Natural killer cell treated with Interleukin-12 subunit alpha and Interleukin-12 subunit beta and Interleukin-15 and Interleukin-18, amount 100 ng/mL, for 72 hours (primary cell): ENCODE results near the gene LSM8. TPM values are rescaled to one million over a fixed set of nuclear protein-coding genes. Genes with fewer than 3 reads are reported as not detected.
"Not testable (repeated sequence)": the region's sequence is repeated elsewhere in the genome, so short reads cannot be mapped to it uniquely, and the experiment has no call there.

Experiments used
- ATAC-seq, 2 donors: fragments of 150-1000 bp; cut with Tn5 transposase in 1 of 2; sonication (Bioruptor Pico), chemical (Tn5 transposase) in 1 of 2; 2 replicates each; pipeline ENCODE4 v1.10.0; 2021
- DNase-seq: peaks from one replicate; pipeline ENCODE4 v3.0.0; 2022; ENCODE audit warnings: low spot score
- H3K27ac Mint-ChIP-seq, 2 donors: 1 replicate in 1 of 2; 2 replicates in 1 of 2; pipeline ENCODE4 v1.8.0; 2022; ENCODE audit warnings: mixed read lengths in 2 of 2, mild to moderate bottlenecking in 1 of 2, moderate library complexity in 1 of 2
- H3K27me3 Mint-ChIP-seq, 2 donors: 1 replicate in 1 of 2; 2 replicates in 1 of 2; pipeline ENCODE4 v1.8.0; 2022; ENCODE audit warnings: mixed read lengths in 2 of 2
- H3K36me3 Mint-ChIP-seq: one replicate; pipeline ENCODE4 v1.8.0; 2022; ENCODE audit warnings: mixed read lengths
- H3K4me1 Mint-ChIP-seq, 2 donors: 1 replicate in 1 of 2; 2 replicates in 1 of 2; pipeline ENCODE4 v1.8.0; 2022; ENCODE audit warnings: low read depth in 2 of 2, mixed read lengths in 2 of 2, mild to moderate bottlenecking in 1 of 2
- H3K4me3 Mint-ChIP-seq: one replicate; pipeline ENCODE4 v1.8.0; 2022; ENCODE audit warnings: mixed read lengths
- H3K9me3 Mint-ChIP-seq: 2 replicates; pipeline ENCODE4 v1.8.0; 2022; ENCODE audit warnings: mixed read lengths
- total RNA-seq, 2 donors: library from RNA; stranded (reverse); gene quantifications; one replicate each; pipeline ENCODE4 v1.2.3, GENCODE V29; 2022

Gene LSM8
- 10 to 100 TPM; 37.3 to 48.0 TPM for total RNA-seq

- DNase-seq = peak; percentile 96
- no peaks in the 10 kb centered on the region for H3K27me3 Mint-ChIP-seq
- peaks cover 30 to 44% of the 10 kb centered on the region in 2 donors for H3K4me1 Mint-ChIP-seq
- peak within 1 kb of the TSS; percentile 96 to 97 for H3K27ac Mint-ChIP-seq
- H3K36me3 Mint-ChIP-seq = peaks cover 33% of the 10 kb centered on the region
- peaks cover 3% of the 10 kb centered on the region for H3K9me3 Mint-ChIP-seq
- ATAC-seq = peak; percentile 99 to 100
- peak within 1 kb of the TSS; percentile 97 for H3K4me3 Mint-ChIP-seq
These were observed at the start of gene LSM8 for GRCh38 chr7:118183786-118184564. LSM8 (plus strand) TSS chr7:118184164; CDS start chr7:118184224, 60 bp downstream.

- H3K4me3 Mint-ChIP-seq, H3K27ac Mint-ChIP-seq, H3K36me3 Mint-ChIP-seq, H3K4me1 Mint-ChIP-seq, H3K27me3 Mint-ChIP-seq, H3K9me3 Mint-ChIP-seq, ATAC-seq, DNase-seq: not testable (repeated sequence)
These were observed 49.5 kb upstream of the LSM8 start for GRCh38 chr7:118134420-118134819.

DNA sequence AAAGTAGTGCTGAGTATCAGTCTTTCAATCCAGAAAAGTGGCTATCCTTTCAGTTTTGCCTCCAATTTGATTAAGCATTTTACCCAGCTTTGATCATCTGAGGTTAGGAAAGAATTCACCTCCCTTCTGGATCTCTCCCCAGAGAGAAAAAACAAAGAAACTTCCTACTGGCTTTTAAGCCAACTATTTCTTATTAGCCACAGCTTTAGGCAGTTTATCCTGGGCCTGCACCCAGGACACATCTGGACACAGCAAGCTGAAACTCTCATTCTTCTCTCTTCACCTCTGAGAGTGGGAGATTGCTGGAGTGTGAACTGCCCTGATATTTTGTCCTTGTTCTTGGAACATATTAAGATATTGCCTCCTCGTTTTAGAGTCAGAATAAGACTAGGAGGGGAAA, 43.5 kb upstream of the LSM8 start:
- DNase-seq (no peak), ATAC-seq (no peak)
- H3K27me3 Mint-ChIP-seq = peaks cover 6 to 12% of the 10 kb centered on the region in 2 donors
- peaks cover 3% of the 10 kb centered on the region for H3K9me3 Mint-ChIP-seq
- H3K4me3 Mint-ChIP-seq = no peak overlapping the region
- no peak overlapping the region for H3K27ac Mint-ChIP-seq
- no peaks in the 10 kb centered on the region for H3K36me3 Mint-ChIP-seq
- no peaks in the 10 kb centered on the region for H3K4me1 Mint-ChIP-seq

- no peak for DNase-seq
- peaks cover 3% of the 10 kb centered on the region for H3K9me3 Mint-ChIP-seq
- ATAC-seq = no peak
- H3K36me3 Mint-ChIP-seq = no peaks in the 10 kb centered on the region
- H3K27me3 Mint-ChIP-seq = peaks cover 6 to 12% of the 10 kb centered on the region in 2 donors
- no peaks in the 10 kb centered on the region for H3K4me1 Mint-ChIP-seq
- H3K4me3 Mint-ChIP-seq = no peak overlapping the region
- no peak overlapping the region for H3K27ac Mint-ChIP-seq
These were observed 42.0 kb upstream of the LSM8 start for GRCh38 chr7:118142012-118142411.

DNA sequence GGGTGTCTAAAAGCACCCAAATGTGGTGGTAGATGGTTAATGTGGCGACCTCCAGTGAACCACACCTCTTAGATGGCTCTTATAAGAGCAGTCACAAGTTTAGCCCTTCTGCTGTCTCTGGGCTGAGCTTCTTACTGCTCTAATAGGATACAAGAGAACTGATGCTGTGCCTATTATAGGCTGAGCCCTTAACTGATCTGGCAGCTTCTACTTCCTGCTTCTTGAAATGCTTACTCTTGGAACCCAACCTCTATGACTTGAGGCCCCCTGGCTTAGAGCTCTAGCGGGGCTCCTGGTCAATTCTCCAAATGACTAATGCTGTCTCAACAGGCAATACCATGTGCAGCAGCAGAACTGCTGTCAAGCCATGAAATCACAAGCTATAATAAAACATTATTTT, 35.0 kb upstream of the LSM8 start:
- no peak for ATAC-seq
- no peaks in the 10 kb centered on the region for H3K9me3 Mint-ChIP-seq
- H3K27ac Mint-ChIP-seq = no peak overlapping the region
- H3K27me3 Mint-ChIP-seq = peaks cover 17 to 45% of the 10 kb centered on the region in 2 donors
- no peaks in the 10 kb centered on the region for H3K4me1 Mint-ChIP-seq
- H3K36me3 Mint-ChIP-seq = no peaks in the 10 kb centered on the region
- no peak for DNase-seq
- no peak overlapping the region for H3K4me3 Mint-ChIP-seq

DNA sequence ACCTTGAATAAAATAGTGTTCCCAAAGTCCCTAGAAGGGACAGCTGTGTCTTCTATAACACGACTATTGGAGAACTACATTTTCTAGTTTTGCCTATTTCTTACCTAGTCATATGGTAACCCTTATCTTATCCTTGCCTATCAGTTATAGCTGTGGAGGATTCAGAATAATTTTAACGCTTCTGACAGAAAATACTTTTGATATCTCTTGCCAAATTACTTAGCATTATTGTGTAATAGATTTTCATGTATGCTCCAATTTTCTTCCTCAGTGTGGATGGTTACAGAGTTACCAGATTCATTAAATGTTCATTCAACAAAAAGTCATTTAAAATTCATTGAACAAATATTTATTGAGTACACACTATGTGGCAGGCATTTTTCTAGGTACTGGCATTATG, 34.6 kb upstream of the LSM8 start:
- DNase-seq (no peak), ATAC-seq (no peak)
- no peaks in the 10 kb centered on the region for H3K9me3 Mint-ChIP-seq
- no peak overlapping the region for H3K27ac Mint-ChIP-seq
- H3K36me3 Mint-ChIP-seq = no peaks in the 10 kb centered on the region
- H3K4me3 Mint-ChIP-seq = no peak overlapping the region
- peaks cover 19 to 48% of the 10 kb centered on the region in 2 donors for H3K27me3 Mint-ChIP-seq
- no peaks in the 10 kb centered on the region for H3K4me1 Mint-ChIP-seq

DNA sequence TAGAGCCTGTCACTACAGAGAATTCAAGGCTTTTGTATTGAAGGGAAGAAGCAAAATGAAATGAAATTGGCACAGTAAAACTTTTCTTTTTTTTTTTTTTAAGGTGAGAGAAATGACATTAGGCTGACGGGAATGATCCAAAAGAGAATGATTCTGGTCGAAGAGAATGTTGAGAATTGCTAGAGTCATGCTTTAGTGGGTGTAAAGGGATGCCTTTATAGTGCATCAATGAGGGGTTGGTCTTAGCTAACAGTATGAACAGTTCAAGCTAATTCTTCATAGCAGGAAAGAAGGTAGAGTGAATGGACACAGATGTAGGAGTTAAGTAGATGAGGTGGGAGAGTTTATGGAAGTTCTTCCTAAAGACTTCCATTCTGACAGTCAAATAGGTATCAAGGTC, 32.3 kb upstream of the LSM8 start:
- Mint-ChIP-seq H3K4me3 (no peak overlapping the region), H3K4me1 (no peaks in the 10 kb centered on the region)
- ATAC-seq = no peak

GRCh38 chr7:118152149-118152548, 31.8 kb upstream of the LSM8 start:
- DNase-seq = no peak
- Mint-ChIP-seq H3K4me1 (no peaks in the 10 kb centered on the region), H3K27ac (no peak overlapping the region), H3K27me3 (peaks cover 28 to 57% of the 10 kb centered on the region in 2 donors), H3K36me3 (no peaks in the 10 kb centered on the region), H3K9me3 (no peaks in the 10 kb centered on the region), H3K4me3 (no peak overlapping the region)
- ATAC-seq = no peak

More for the DNA sequence above, 32.3 kb upstream of the LSM8 start:
- Mint-ChIP-seq H3K9me3 (no peaks in the 10 kb centered on the region), H3K27ac (no peak overlapping the region), H3K36me3 (no peaks in the 10 kb centered on the region), H3K27me3 (peaks cover 28 to 57% of the 10 kb centered on the region in 2 donors)
- DNase-seq = no peak

DNA sequence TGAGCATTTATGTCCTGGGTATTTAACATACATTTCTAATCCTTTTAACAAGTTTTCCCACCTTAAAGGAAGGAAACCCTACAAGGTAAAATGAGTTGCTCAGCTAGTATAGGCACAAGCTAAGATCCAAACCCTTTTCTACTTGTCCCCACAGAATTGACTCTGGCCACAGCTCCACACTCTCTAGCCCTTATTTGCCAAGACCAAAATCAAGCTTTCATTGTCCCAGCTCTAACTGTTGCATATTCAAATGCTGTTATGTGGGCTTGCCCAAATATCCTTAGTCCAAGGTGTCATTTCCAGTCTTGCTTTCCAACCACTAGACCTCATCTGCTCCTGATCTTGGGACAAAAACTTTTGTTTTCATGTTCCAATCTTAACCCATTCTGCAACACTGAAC, 31.3 kb upstream of the LSM8 start:
- no peaks in the 10 kb centered on the region for H3K4me1 Mint-ChIP-seq
- no peak for DNase-seq
- no peak overlapping the region for H3K4me3 Mint-ChIP-seq
- H3K9me3 Mint-ChIP-seq = no peaks in the 10 kb centered on the region
- H3K36me3 Mint-ChIP-seq = no peaks in the 10 kb centered on the region
- H3K27me3 Mint-ChIP-seq = peaks cover 28 to 57% of the 10 kb centered on the region in 2 donors
- H3K27ac Mint-ChIP-seq = no peak overlapping the region
- ATAC-seq = no peak

DNA sequence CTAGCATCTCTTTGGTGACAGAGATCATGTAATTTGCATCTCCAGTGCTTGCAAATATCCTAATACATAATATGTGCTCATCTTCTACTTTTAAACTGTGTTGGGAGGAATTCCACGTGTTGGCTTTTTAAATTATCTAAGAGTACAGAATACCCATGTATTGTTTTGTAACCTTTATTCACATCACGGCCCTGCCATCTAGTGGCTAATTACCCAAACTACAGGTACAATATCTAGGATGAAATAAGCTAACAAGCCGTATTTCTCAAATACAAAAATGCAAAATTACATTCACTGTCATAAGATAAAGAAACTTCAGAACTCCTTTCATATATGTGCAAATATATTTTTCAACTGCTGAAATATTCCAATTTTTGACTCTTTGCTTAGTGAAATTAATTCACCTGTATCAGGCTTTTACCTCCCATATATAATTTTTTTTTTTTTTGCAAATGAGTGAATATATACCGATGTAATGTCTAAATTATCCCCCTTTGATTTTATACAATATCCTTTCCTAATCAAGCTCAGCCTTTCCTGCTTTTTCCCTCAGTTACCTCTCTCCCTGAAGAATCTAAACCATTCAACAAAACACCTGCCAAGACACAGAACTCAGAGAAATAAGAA, 30.3 kb upstream of the LSM8 start:
- DNase-seq (no peak), ATAC-seq (no peak)
- no peaks in the 10 kb centered on the region for H3K9me3 Mint-ChIP-seq
- H3K4me1 Mint-ChIP-seq = no peaks in the 10 kb centered on the region
- H3K4me3 Mint-ChIP-seq = no peak overlapping the region
- H3K27me3 Mint-ChIP-seq = peaks cover 31 to 57% of the 10 kb centered on the region in 2 donors
- H3K36me3 Mint-ChIP-seq = peaks cover 6% of the 10 kb centered on the region
- no peak overlapping the region for H3K27ac Mint-ChIP-seq

DNA sequence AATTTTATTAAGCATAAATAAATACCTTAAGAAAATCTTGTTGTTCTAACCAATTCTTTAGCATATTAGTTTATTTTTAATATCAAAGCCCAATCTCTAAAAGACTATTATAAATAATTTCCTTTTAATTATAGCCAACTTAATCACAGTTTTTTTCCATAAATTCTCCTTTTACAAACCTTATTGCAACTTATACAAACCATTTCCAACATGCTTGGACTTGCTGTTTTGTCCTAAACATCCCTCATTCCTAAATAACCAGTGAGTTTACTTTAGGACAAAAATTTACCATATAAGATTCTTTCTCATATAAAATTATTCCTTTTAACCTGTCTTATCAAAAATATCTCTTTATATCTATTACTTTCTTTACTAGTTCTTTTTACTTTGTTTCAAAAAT, 25.2 kb upstream of the LSM8 start:
- Mint-ChIP-seq H3K36me3 (peaks cover 6% of the 10 kb centered on the region), H3K4me1 (no peaks in the 10 kb centered on the region), H3K4me3 (no peak overlapping the region), H3K9me3 (no peaks in the 10 kb centered on the region), H3K27me3 (peaks cover 31 to 41% of the 10 kb centered on the region in 2 donors), H3K27ac (no peak overlapping the region)
- no peak for ATAC-seq
- no peak for DNase-seq

- DNase-seq = no peak
- no peaks in the 10 kb centered on the region for H3K4me1 Mint-ChIP-seq
- no peak for ATAC-seq
- peaks cover 34 to 36% of the 10 kb centered on the region in 2 donors for H3K27me3 Mint-ChIP-seq
- no peak overlapping the region for H3K4me3 Mint-ChIP-seq
- no peaks in the 10 kb centered on the region for H3K9me3 Mint-ChIP-seq
- H3K36me3 Mint-ChIP-seq = no peaks in the 10 kb centered on the region
- H3K27ac Mint-ChIP-seq = no peak overlapping the region
These were observed 14.8 kb upstream of the LSM8 start for GRCh38 chr7:118169146-118169545.

DNA sequence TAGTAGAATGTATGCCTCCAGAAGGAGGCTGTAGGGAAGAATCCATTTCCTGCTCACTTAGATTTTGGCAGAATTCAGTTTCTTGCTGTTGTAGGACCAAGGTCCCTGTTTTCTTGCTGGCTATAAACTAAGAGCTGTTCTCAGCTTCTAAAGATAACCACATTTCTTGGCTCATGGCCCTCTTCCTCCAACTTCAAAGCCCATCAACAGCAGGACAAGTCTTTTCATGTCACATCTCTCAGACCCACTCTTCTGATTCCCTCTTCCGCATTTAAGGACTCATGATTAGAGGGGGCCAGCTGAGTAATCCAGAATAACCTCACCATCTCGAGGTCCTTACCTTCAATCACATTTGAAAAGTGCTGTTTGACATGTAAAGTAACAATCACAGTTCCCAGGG, 8.2 kb upstream of the LSM8 start:
- ATAC-seq = no peak
- Mint-ChIP-seq H3K9me3 (no peaks in the 10 kb centered on the region), H3K4me1 (no peaks in the 10 kb centered on the region), H3K27ac (no peak overlapping the region), H3K36me3 (no peaks in the 10 kb centered on the region), H3K4me3 (no peak overlapping the region), H3K27me3 (peaks cover 16 to 29% of the 10 kb centered on the region in 2 donors)
- DNase-seq = no peak

DNA sequence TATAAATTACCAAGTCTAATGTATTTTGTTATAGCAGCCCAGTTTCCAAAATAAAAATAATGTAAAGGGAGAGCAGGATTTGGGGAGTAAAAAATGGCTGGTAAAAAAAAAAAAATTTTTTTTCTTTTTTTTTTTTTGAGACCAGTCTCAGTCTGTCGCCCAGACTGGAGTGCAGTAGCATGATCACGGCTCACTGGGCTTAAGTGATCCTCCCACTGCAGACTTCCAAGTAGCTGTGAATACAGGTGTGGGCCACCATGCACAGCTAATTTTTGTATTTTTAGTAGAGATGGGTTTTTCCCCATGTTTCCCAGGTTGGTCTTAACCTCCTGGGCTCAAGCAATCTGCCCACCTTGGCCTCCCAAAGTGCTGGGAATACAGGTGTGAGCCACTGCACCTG, 4.8 kb upstream of the LSM8 start:
- Mint-ChIP-seq H3K4me1 (peaks cover 4 to 11% of the 10 kb centered on the region in 2 donors), H3K27me3 (peaks cover 0 to 12% of the 10 kb centered on the region in 2 donors), H3K4me3 (no peak overlapping the region), H3K9me3 (peaks cover 3% of the 10 kb centered on the region), H3K27ac (no peak overlapping the region), H3K36me3 (peaks cover 7% of the 10 kb centered on the region)
- DNase-seq = no peak
- ATAC-seq = no peak
